ENCODE data around the gene MMP11.

DNA sequence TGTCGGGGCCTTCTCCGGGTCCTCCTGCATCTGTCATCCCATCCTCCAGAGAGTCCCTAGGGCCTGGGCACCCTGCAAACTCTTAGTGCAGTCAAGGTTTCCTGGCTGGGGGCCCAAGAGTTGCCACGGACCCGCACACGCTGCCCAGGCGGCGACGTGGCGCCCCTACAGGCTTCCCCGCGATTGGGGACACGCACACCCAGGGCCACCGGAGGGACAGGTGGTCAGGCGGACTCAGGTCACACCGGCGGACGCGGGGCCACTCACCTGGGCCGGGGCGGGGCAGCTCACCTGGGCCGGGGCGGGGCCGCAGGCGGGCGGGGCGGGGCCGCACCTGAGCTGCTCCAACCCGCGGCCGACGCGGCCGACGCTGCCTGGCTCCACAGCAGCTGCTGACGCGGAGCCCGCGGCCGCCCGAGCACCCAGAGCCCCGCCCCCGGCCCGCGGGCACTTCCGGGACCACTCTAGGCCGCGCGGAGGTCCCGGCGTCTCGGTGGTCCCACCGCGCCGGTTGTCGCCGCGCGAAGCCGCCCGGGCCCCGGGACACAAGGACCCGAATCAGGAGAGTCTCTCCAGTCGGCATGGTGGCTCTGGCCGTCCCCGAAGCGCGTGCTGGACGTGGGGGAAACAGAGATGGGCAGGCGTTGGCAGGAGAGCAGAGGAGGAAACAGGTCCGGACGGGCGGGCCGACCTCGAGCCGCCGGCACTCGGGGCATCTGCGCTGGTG, 21.8 kb upstream of the MMP11 start, which contains the start of gene ZNF70:
- TF ChIP-seq, protein P1, sequence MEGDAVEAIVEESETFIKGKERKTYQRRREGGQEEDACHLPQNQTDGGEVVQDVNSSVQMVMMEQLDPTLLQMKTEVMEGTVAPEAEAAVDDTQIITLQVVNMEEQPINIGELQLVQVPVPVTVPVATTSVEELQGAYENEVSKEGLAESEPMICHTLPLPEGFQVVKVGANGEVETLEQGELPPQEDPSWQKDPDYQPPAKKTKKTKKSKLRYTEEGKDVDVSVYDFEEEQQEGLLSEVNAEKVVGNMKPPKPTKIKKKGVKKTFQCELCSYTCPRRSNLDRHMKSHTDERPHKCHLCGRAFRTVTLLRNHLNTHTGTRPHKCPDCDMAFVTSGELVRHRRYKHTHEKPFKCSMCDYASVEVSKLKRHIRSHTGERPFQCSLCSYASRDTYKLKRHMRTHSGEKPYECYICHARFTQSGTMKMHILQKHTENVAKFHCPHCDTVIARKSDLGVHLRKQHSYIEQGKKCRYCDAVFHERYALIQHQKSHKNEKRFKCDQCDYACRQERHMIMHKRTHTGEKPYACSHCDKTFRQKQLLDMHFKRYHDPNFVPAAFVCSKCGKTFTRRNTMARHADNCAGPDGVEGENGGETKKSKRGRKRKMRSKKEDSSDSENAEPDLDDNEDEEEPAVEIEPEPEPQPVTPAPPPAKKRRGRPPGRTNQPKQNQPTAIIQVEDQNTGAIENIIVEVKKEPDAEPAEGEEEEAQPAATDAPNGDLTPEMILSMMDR (IDR thresholded peaks at IDR 0.05; ENCODE audit: low read depth, low read length) = peak; percentile 25
- TF ChIP-seq, protein P2, sequence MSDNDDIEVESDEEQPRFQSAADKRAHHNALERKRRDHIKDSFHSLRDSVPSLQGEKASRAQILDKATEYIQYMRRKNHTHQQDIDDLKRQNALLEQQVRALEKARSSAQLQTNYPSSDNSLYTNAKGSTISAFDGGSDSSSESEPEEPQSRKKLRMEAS (IDR thresholded peaks at IDR 0.05; ENCODE audit: low read depth, low read length) = no peak
- no peak; the same call in 1 of the 2 replicates for TF ChIP-seq MYC (IDR thresholded peaks at IDR 0.05; ENCODE audit: low read depth, low read length)
